ENCODE results near the gene DEDD. TPM values are rescaled to one million over a fixed set of nuclear protein-coding genes. Genes with fewer than 3 reads are reported as not detected.

The DEDD gene
- total RNA-seq, 2 experiments from 2014 or later = 35.5 to 36.6 TPM

GRCh38 chr1:161099090-161099802, 33.2 kb downstream of the DEDD start:
- Mint-ChIP-seq H3K27me3 (peaks cover 6% of the 10 kb centered on the region), H3K9me3 (no peaks in the 10 kb centered on the region), H3K27ac (peak overlapping the region; percentile 80), H3K4me1 (ENCODE audit: low read depth) (peaks cover 26% of the 10 kb centered on the region), H3K36me3 (ENCODE audit: low read depth) (peaks cover 44% of the 10 kb centered on the region), H3K4me3 (peak overlapping the region; percentile 74)
- Histone ChIP-seq H3K4me1 (ENCODE audit: insufficient read depth, low read length) (peaks cover 22% of the 10 kb centered on the region), H3K27me3 (ENCODE audit: control insufficient read depth in 1 of 2, insufficient read depth in 2 of 2, low read length in 2 of 2) (no peaks in the 10 kb centered on the region), H3K9me3 (ENCODE audit: control insufficient read depth in 1 of 2, insufficient read depth in 1 of 2, low read length in 2 of 2) (no peaks in the 10 kb centered on the region), H3K4me3 (ENCODE audit: low read length) (no peak overlapping the region), H3K36me3 (ENCODE audit: insufficient read depth, low read length) (peaks cover 30% of the 10 kb centered on the region), H3K27ac (ENCODE audit: low read depth in 1 of 2, low read length in 2 of 2) (no peak overlapping the region)
- DNase-seq (peak in 1 of 14 experiments; percentile 27), ATAC-seq (ENCODE audit: poor library complexity) (no peak)
- ChIA-PET CTCF (interaction anchor here (0.5 to 5.8 kb wide), 7 partner anchors 27 to 121 kb away, joined by 3 to 66 read pairs (median 5); partner anchors contain the start of gene TSTD1), POLR2A (interaction anchor here (0.6 to 5.2 kb wide), 9 partner anchors 18 to 106 kb away, joined by 3 to 79 read pairs (median 8); partner anchors contain the start of genes ARHGAP30, NIT1, PFDN2 and TSTD1)
- TF ChIP-seq, protein P1, sequence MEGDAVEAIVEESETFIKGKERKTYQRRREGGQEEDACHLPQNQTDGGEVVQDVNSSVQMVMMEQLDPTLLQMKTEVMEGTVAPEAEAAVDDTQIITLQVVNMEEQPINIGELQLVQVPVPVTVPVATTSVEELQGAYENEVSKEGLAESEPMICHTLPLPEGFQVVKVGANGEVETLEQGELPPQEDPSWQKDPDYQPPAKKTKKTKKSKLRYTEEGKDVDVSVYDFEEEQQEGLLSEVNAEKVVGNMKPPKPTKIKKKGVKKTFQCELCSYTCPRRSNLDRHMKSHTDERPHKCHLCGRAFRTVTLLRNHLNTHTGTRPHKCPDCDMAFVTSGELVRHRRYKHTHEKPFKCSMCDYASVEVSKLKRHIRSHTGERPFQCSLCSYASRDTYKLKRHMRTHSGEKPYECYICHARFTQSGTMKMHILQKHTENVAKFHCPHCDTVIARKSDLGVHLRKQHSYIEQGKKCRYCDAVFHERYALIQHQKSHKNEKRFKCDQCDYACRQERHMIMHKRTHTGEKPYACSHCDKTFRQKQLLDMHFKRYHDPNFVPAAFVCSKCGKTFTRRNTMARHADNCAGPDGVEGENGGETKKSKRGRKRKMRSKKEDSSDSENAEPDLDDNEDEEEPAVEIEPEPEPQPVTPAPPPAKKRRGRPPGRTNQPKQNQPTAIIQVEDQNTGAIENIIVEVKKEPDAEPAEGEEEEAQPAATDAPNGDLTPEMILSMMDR (IDR thresholded peaks at IDR 0.05) = no peak
- intact Hi-C loops (cut with DNase I, micrococcal nuclease) = loop anchor here (2.0 to 10.0 kb wide), 3 partner anchors 30 to 264 kb away; partner anchors contain the start of gene ARHGAP30 (in 1 of the 2)

GRCh38 chr1:161098210-161099068, 34.0 kb downstream of the DEDD start, which contains the start of gene KLHDC9:
TSS of gene KLHDC9 (plus strand) at chr1:161098361. CDS start at chr1:161098536, 175 bp downstream.
- Mint-ChIP-seq H3K27me3 (peaks cover 6% of the 10 kb centered on the region), H3K9me3 (no peaks in the 10 kb centered on the region), H3K4me1 (ENCODE audit: low read depth) (peaks cover 23% of the 10 kb centered on the region), H3K27ac (peak within 1 kb of the TSS; percentile 90), H3K4me3 (peak within 1 kb of the TSS; percentile 87), H3K36me3 (ENCODE audit: low read depth) (peaks cover 38% of the 10 kb centered on the region)
- intact Hi-C loops (cut with DNase I, micrococcal nuclease) = loop anchor here (1.0 to 10.0 kb wide), 5 partner anchors 30 to 264 kb away; partner anchors contain the start of gene ARHGAP30 (in 1 of the 2)
- POLR2A ChIA-PET = interaction anchor here (0.6 to 5.2 kb wide), 23 partner anchors 8 to 432 kb away, joined by 3 to 79 read pairs (median 4); partner anchors contain the start of genes ARHGAP30, DEDD, NECTIN4 and NIT1
- DNase-seq (peak; percentile 38 to 88 (median 58)), ATAC-seq (ENCODE audit: poor library complexity) (peak; percentile 50)
- Histone ChIP-seq H3K36me3 (ENCODE audit: insufficient read depth, low read length) (peaks cover 27% of the 10 kb centered on the region), H3K27ac (ENCODE audit: low read depth in 1 of 2, low read length in 2 of 2) (peak within 1 kb of the TSS in 1 of 2 donors; percentile 52), H3K27me3 (ENCODE audit: control insufficient read depth in 1 of 2, insufficient read depth in 2 of 2, low read length in 2 of 2) (no peaks in the 10 kb centered on the region), H3K4me1 (ENCODE audit: insufficient read depth, low read length) (peaks cover 22% of the 10 kb centered on the region), H3K4me3 (ENCODE audit: low read length) (peak within 1 kb of the TSS; percentile 51), H3K9me3 (ENCODE audit: control insufficient read depth in 1 of 2, insufficient read depth in 1 of 2, low read length in 2 of 2) (no peaks in the 10 kb centered on the region)
- TF ChIP-seq, protein P1 (IDR thresholded peaks at IDR 0.05) = peak; percentile 29
- CTCF ChIA-PET = interaction anchor here (0.5 to 5.8 kb wide), 42 partner anchors 10 to 478 kb away, joined by 3 to 66 read pairs (median 4); partner anchors contain the start of genes ARHGAP30, DEDD, F11R and NIT1

GRCh38 chr1:161096530-161096929, 35.9 kb downstream of the DEDD start:
- no peak overlapping the region for H3K27ac ChIP-seq (ENCODE audit: low read depth in 1 of 2, low read length in 2 of 2)
- peak overlapping the region; percentile 45 for H3K4me3 Mint-ChIP-seq
- DNase-seq = peak in 3 of 14 experiments; percentile 5 to 49 (median 42)
- H3K27ac Mint-ChIP-seq = peak overlapping the region; percentile 90
- POLR2A ChIA-PET = interaction anchor here (0.9 to 5.2 kb wide), 8 partner anchors 12 to 105 kb away, joined by 3 to 79 read pairs (median 5); partner anchors contain the start of genes ARHGAP30, NDUFS2, PPOX and TSTD1
- peaks cover 22% of the 10 kb centered on the region for H3K4me1 ChIP-seq (ENCODE audit: insufficient read depth, low read length)
- peaks cover 23% of the 10 kb centered on the region for H3K4me1 Mint-ChIP-seq (ENCODE audit: low read depth)
- peaks cover 16% of the 10 kb centered on the region for H3K36me3 ChIP-seq (ENCODE audit: insufficient read depth, low read length)
- H3K4me3 ChIP-seq (ENCODE audit: low read length) = no peak overlapping the region
- no peaks in the 10 kb centered on the region for H3K27me3 ChIP-seq (ENCODE audit: control insufficient read depth in 1 of 2, insufficient read depth in 2 of 2, low read length in 2 of 2)
- H3K36me3 Mint-ChIP-seq (ENCODE audit: low read depth) = peaks cover 30% of the 10 kb centered on the region
- peaks cover 6% of the 10 kb centered on the region for H3K27me3 Mint-ChIP-seq
- H3K9me3 Mint-ChIP-seq = no peaks in the 10 kb centered on the region
- no peaks in the 10 kb centered on the region for H3K9me3 ChIP-seq (ENCODE audit: control insufficient read depth in 1 of 2, insufficient read depth in 1 of 2, low read length in 2 of 2)
- ATAC-seq (ENCODE audit: poor library complexity) = no peak
- intact Hi-C loops (cut with DNase I, micrococcal nuclease) = loop anchor here (5.0 to 10.0 kb wide), 2 partner anchors 259 to 262 kb away; no protein-coding TSS in a partner anchor
- TF ChIP-seq, protein P1 (IDR thresholded peaks at IDR 0.05) = no peak
- CTCF ChIA-PET = interaction anchor here (1.2 to 5.8 kb wide), 5 partner anchors 26 to 100 kb away, joined by 8 to 66 read pairs (median 36); partner anchors contain the start of genes ARHGAP30, TSTD1 and USF1

Data from CD4-positive, alpha-beta T cell (primary cell).